ENCODE results near the gene NAA35.

NAA35 gene

GRCh38 chr9:86061972-86062739 lies 121.2 kb downstream of the NAA35 start:
- no peak for DNase-seq (ENCODE audit: low read depth in 1 of 2, low spot score in 1 of 2)
- no peak overlapping the region for H3K27ac ChIP-seq (replicated peaks)
- TF ChIP-seq SPI1 (IDR thresholded peaks at IDR 0.05; ENCODE audit: borderline replicate concordance, low read depth), result no peak
- TF ChIP-seq POLR2AphosphoS5 (IDR thresholded peaks at IDR 0.05; ENCODE audit: low read depth), result no peak
- TF ChIP-seq GABPA (IDR thresholded peaks at IDR 0.05; ENCODE audit: low read depth), result no peak
- TF ChIP-seq CTCF (IDR thresholded peaks at IDR 0.05; ENCODE audit: insufficient read depth, low read length), result no peak
- TF ChIP-seq REST (IDR thresholded peaks at IDR 0.05; ENCODE audit: insufficient replicate concordance, low read depth), result no peak
- no peaks in the 10 kb centered on the region for H3K27me3 ChIP-seq (ENCODE audit: insufficient read depth, poor library complexity, severe bottlenecking)
- H3K4me3 ChIP-seq (replicated peaks; ENCODE audit: insufficient read depth, low read length), result no peak overlapping the region

- no peak for TF ChIP-seq SPI1 (IDR thresholded peaks at IDR 0.05; ENCODE audit: borderline replicate concordance, low read depth)
- TF ChIP-seq REST (IDR thresholded peaks at IDR 0.05; ENCODE audit: insufficient replicate concordance, low read depth), result no peak
- no peak for TF ChIP-seq CTCF (IDR thresholded peaks at IDR 0.05; ENCODE audit: insufficient read depth, low read length)
- no peak for TF ChIP-seq GABPA (IDR thresholded peaks at IDR 0.05; ENCODE audit: low read depth)
- no peak for TF ChIP-seq POLR2AphosphoS5 (IDR thresholded peaks at IDR 0.05; ENCODE audit: low read depth)
- Histone ChIP-seq H3K4me3 (replicated peaks; ENCODE audit: insufficient read depth, low read length) (no peak overlapping the region), H3K27ac (replicated peaks) (no peak overlapping the region), H3K27me3 (ENCODE audit: insufficient read depth, poor library complexity, severe bottlenecking) (no peaks in the 10 kb centered on the region)
- peak in 1 of 2 experiments; percentile 14 for DNase-seq (ENCODE audit: low read depth in 1 of 2, low spot score in 1 of 2)
Measured at GRCh38 chr9:86062845-86063693, 122.1 kb downstream of the NAA35 start.

- TF ChIP-seq CTCF (IDR thresholded peaks at IDR 0.05; ENCODE audit: insufficient read depth, low read length) (no peak), POLR2AphosphoS5 (IDR thresholded peaks at IDR 0.05; ENCODE audit: low read depth) (no peak), GABPA (IDR thresholded peaks at IDR 0.05; ENCODE audit: low read depth) (no peak), SPI1 (IDR thresholded peaks at IDR 0.05; ENCODE audit: borderline replicate concordance, low read depth) (no peak), REST (IDR thresholded peaks at IDR 0.05; ENCODE audit: insufficient replicate concordance, low read depth) (no peak)
- Histone ChIP-seq H3K4me3 (replicated peaks; ENCODE audit: insufficient read depth, low read length) (no peak overlapping the region), H3K27ac (replicated peaks) (no peak overlapping the region), H3K27me3 (ENCODE audit: insufficient read depth, poor library complexity, severe bottlenecking) (no peaks in the 10 kb centered on the region)
- DNase-seq (ENCODE audit: low read depth in 1 of 2, low spot score in 1 of 2), result no peak
Measured at GRCh38 chr9:86064220-86064619, 123.3 kb downstream of the NAA35 start.

Measured in HL-60 (cell line).